ENCODE data around the gene NUP210L.

The NUP210L gene

GRCh38 chr1:154155251-154155650, 378 bp upstream of the NUP210L start:
- H3K27ac ChIP-seq (ENCODE audit: extremely low read depth, low read depth, low read length): no peak overlapping the region
- no peaks in the 10 kb centered on the region for H3K9me3 ChIP-seq (ENCODE audit: control insufficient read depth, insufficient read depth, low read depth, low read length)
- peaks cover 10 to 57% of the 10 kb centered on the region in 2 experiments for H3K36me3 ChIP-seq (ENCODE audit: control insufficient read depth in 2 of 2, insufficient read depth in 1 of 2, low read length in 2 of 2)
- ChIA-PET CTCF (interaction anchor here (1.0 kb wide), 1 partner anchor 9 kb away, joined by 4 read pairs; no protein-coding TSS in a partner anchor), POLR2A (no interaction called here)
- H3K4me1 ChIP-seq (ENCODE audit: control insufficient read depth, insufficient read depth, low read length): no peaks in the 10 kb centered on the region
- no peak overlapping the region for H3K4me3 ChIP-seq (ENCODE audit: low read depth, low read length)
- TF ChIP-seq KLF8 (tag by site-specific recombination; IDR thresholded peaks at IDR 0.05): 0 out of 2 replicates have a peak, but pooled peaks have one; percentile 8
- no peak for TF ChIP-seq ZNF433 (tag by site-specific recombination; IDR thresholded peaks at IDR 0.05; ENCODE audit: low read depth)
- no peak for TF ChIP-seq SALL2 (tag by site-specific recombination; IDR thresholded peaks at IDR 0.05; ENCODE audit: borderline replicate concordance)
- no peak for TF ChIP-seq ZNF239 (tag by site-specific recombination; IDR thresholded peaks at IDR 0.05)
- TF ChIP-seq ZFP69B (tag by site-specific recombination; IDR thresholded peaks at IDR 0.05): no peak
- TF ChIP-seq ZNF768 (tag by site-specific recombination; IDR thresholded peaks at IDR 0.05): no peak
- TF ChIP-seq ZIC2 (tag by site-specific recombination; IDR thresholded peaks at IDR 0.05): no peak

GRCh38 chr1:154154053-154154452, 820 bp downstream of the NUP210L start:
- ChIA-PET CTCF (interaction anchor here (1.5 kb wide), 1 partner anchor 46 kb away, joined by 4 read pairs; no protein-coding TSS in a partner anchor), POLR2A (interaction anchor here (1.1 to 1.2 kb wide), 2 partner anchors 159 to 163 kb away, joined by 4 read pairs; partner anchors contain the start of gene RPS27)
- Histone ChIP-seq H3K9me3 (ENCODE audit: control insufficient read depth, insufficient read depth, low read depth, low read length) (no peaks in the 10 kb centered on the region), H3K4me3 (ENCODE audit: low read depth, low read length) (no peak overlapping the region), H3K36me3 (ENCODE audit: control insufficient read depth in 2 of 2, insufficient read depth in 1 of 2, low read length in 2 of 2) (peaks cover 3 to 45% of the 10 kb centered on the region in 2 experiments; a peak in 2 of 3 replicates), H3K4me1 (ENCODE audit: control insufficient read depth, insufficient read depth, low read length) (no peaks in the 10 kb centered on the region), H3K27ac (ENCODE audit: extremely low read depth, low read depth, low read length) (no peak overlapping the region)
- TF ChIP-seq ZNF394 (tag by site-specific recombination; IDR thresholded peaks at IDR 0.05; ENCODE audit: borderline replicate concordance): no peak
- TF ChIP-seq ZNF670 (tag by site-specific recombination; IDR thresholded peaks at IDR 0.05; ENCODE audit: low read depth): no peak
- TF ChIP-seq SP3 (tag by site-specific recombination; IDR thresholded peaks at IDR 0.05): no peak
- no peak for TF ChIP-seq ZNF473 (tag by site-specific recombination; IDR thresholded peaks at IDR 0.05)
- TF ChIP-seq SP7 (tag by site-specific recombination; IDR thresholded peaks at IDR 0.05): no peak
- TF ChIP-seq ZNF624 (tag by site-specific recombination; IDR thresholded peaks at IDR 0.05): no peak
- no peak for TF ChIP-seq ZSCAN18 (tag by site-specific recombination; IDR thresholded peaks at IDR 0.05)
- TF ChIP-seq ZNF354C (tag by site-specific recombination; IDR thresholded peaks at IDR 0.05; ENCODE audit: borderline replicate concordance, low read depth): no peak
- no peak for TF ChIP-seq ZNF692 (tag by site-specific recombination; IDR thresholded peaks at IDR 0.05)
- no peak for TF ChIP-seq ZNF768 (tag by site-specific recombination; IDR thresholded peaks at IDR 0.05)
- TF ChIP-seq FEZF1 (tag by site-specific recombination; IDR thresholded peaks at IDR 0.05): no peak
- TF ChIP-seq MYNN (tag by site-specific recombination; IDR thresholded peaks at IDR 0.05; ENCODE audit: borderline replicate concordance): no peak

- Histone ChIP-seq H3K27ac (ENCODE audit: extremely low read depth, low read depth, low read length) (no peak overlapping the region), H3K36me3 (ENCODE audit: control insufficient read depth in 2 of 2, insufficient read depth in 1 of 2, low read length in 2 of 2) (peaks cover 3 to 21% of the 10 kb centered on the region in 2 experiments; a peak in 2 of 3 replicates), H3K4me3 (ENCODE audit: low read depth, low read length) (no peak overlapping the region), H3K4me1 (ENCODE audit: control insufficient read depth, insufficient read depth, low read length) (no peaks in the 10 kb centered on the region), H3K9me3 (ENCODE audit: control insufficient read depth, insufficient read depth, low read depth, low read length) (no peaks in the 10 kb centered on the region)
- ChIA-PET POLR2A (no interaction called here), CTCF (interaction anchor here (0.6 to 0.7 kb wide), 2 partner anchors 29 to 159 kb away, joined by 3 to 4 read pairs; no protein-coding TSS in a partner anchor)
- no peak for TF ChIP-seq GLIS2 (tag by site-specific recombination; IDR thresholded peaks at IDR 0.05)
- TF ChIP-seq, protein P1, sequence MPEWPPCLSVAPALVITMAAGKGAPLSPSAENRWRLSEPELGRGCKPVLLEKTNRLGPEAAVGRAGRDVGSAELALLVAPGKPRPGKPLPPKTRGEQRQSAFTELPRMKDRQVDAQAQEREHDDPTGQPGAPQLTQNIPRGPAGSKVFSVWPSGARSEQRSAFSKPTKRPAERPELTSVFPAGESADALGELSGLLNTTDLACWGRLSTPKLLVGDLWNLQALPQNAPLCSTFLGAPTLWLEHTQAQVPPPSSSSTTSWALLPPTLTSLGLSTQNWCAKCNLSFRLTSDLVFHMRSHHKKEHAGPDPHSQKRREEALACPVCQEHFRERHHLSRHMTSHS (tag by site-specific recombination; IDR thresholded peaks at IDR 0.05): no peak
- TF ChIP-seq MYNN (tag by site-specific recombination; IDR thresholded peaks at IDR 0.05; ENCODE audit: borderline replicate concordance): 0 out of 2 replicates have a peak, but pooled peaks have one; percentile 23
- no peak for TF ChIP-seq ZNF654 (tag by site-specific recombination; IDR thresholded peaks at IDR 0.05; ENCODE audit: low read depth)
Measured at GRCh38 chr1:154151311-154151710, 3.6 kb downstream of the NUP210L start.
